ENCODE measurements around the gene PPP1R12C. TPM values are rescaled to one million over a fixed set of nuclear protein-coding genes. Genes with fewer than 3 reads are reported as not detected.

Gene PPP1R12C
- total RNA-seq (100 to 1,000 TPM; 123 to 136 TPM), total RNA-seq (51.4 to 151 (median 95.0) reads per million in 172 experiments)
- polyA plus RNA-seq (2013, experiment 1 of 2) = 94.9 TPM
- 108 TPM for polyA plus RNA-seq (2013, experiment 2 of 2)

DNA sequence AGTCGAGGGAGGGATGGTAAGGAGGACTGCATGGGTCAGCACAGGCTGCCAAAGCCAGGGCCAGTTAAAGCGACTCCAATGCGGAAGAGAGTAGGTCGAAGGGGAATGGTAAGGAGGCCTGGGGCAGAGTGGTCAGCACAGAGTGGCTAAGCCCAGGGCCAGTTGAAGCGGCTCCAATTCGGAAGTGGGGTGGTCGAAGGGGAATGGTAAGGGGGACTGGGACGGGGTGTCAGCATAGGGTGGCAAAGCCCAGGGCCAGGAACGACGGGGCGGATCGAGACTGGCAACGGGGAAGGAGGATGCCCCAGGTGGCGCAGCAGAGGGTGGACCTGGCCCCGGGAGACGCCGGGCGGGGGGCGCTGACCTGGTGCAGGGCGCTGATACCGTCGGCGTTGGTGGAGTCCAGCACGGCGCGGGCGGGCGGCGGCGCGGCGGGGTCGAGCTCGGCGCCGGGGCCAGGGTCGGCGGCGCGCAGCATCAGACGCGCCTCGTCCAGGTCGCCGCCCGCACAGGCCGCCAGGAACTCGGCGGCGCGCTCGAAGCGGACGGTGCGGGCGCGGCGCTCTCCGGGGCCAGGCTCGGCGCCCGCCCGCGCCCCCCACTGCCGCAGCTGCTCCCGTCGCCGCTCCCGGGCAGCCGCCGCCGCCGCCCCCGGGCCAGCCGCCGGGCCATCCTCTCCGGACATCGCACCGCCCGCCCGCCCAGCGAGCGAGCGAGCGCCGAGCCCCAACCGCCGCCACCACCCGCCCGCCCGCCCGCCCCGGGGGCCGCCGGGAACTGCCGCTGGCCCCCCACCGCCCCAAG lies at the start of gene PPP1R12C:
PPP1R12C (minus strand) TSS at position 779 of the 804 bp plus-strand sequence; CDS start at position 685, 94 bp downstream.
- peak within 1 kb of the TSS; percentile 93 for H3K4me3 Mint-ChIP-seq
- ChIA-PET CTCF (interaction anchor here (1.0 to 2.4 kb wide), 3 partner anchors 29 to 360 kb away, joined by 3 to 8 read pairs (median 5); partner anchors contain the start of gene ZNF628), POLR2A (interaction anchor here (0.6 to 2.1 kb wide), 18 partner anchors 28 to 668 kb away, joined by 3 to 11 read pairs (median 4); partner anchors contain the start of genes DNAAF3, FIZ1, HSPBP1 and KMT5C)
- no peaks in the 10 kb centered on the region for H3K9me3 Mint-ChIP-seq
- ATAC-seq (ENCODE audit: poor library complexity) (peak; percentile 19), DNase-seq (peak in 1 of 14 experiments; percentile 55)
- peaks cover 37% of the 10 kb centered on the region for H3K4me1 Mint-ChIP-seq (ENCODE audit: low read depth)
- H3K27me3 ChIP-seq (ENCODE audit: control insufficient read depth in 1 of 2, insufficient read depth in 2 of 2, low read length in 2 of 2) = no peaks in the 10 kb centered on the region
- H3K36me3 ChIP-seq (ENCODE audit: insufficient read depth, low read length) = peaks cover 17% of the 10 kb centered on the region
- intact Hi-C loops (cut with DNase I, micrococcal nuclease) = loop anchor here in 1 of 2 experiments (1.0 to 5.0 kb wide), 5 partner anchors 28 to 540 kb away; partner anchors contain the start of genes PPP6R1, RDH13 and U2AF2
- peak within 1 kb of the TSS; percentile 70 for H3K4me3 ChIP-seq (ENCODE audit: low read length)
- peaks cover 47% of the 10 kb centered on the region for H3K4me1 ChIP-seq (ENCODE audit: insufficient read depth, low read length)
- peak within 1 kb of the TSS; percentile 86 for H3K27ac Mint-ChIP-seq
- H3K36me3 Mint-ChIP-seq (ENCODE audit: low read depth) = peaks cover 16% of the 10 kb centered on the region
- TF ChIP-seq, protein P1, sequence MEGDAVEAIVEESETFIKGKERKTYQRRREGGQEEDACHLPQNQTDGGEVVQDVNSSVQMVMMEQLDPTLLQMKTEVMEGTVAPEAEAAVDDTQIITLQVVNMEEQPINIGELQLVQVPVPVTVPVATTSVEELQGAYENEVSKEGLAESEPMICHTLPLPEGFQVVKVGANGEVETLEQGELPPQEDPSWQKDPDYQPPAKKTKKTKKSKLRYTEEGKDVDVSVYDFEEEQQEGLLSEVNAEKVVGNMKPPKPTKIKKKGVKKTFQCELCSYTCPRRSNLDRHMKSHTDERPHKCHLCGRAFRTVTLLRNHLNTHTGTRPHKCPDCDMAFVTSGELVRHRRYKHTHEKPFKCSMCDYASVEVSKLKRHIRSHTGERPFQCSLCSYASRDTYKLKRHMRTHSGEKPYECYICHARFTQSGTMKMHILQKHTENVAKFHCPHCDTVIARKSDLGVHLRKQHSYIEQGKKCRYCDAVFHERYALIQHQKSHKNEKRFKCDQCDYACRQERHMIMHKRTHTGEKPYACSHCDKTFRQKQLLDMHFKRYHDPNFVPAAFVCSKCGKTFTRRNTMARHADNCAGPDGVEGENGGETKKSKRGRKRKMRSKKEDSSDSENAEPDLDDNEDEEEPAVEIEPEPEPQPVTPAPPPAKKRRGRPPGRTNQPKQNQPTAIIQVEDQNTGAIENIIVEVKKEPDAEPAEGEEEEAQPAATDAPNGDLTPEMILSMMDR (IDR thresholded peaks at IDR 0.05) = no peak
- peaks cover 0 to 3% of the 10 kb centered on the region in 2 experiments for H3K9me3 ChIP-seq (ENCODE audit: control insufficient read depth in 1 of 2, insufficient read depth in 1 of 2, low read length in 2 of 2)
- H3K27ac ChIP-seq (ENCODE audit: low read depth in 1 of 2, low read length in 2 of 2) = peak within 1 kb of the TSS; percentile 27 to 44
- H3K27me3 Mint-ChIP-seq = no peaks in the 10 kb centered on the region

DNA sequence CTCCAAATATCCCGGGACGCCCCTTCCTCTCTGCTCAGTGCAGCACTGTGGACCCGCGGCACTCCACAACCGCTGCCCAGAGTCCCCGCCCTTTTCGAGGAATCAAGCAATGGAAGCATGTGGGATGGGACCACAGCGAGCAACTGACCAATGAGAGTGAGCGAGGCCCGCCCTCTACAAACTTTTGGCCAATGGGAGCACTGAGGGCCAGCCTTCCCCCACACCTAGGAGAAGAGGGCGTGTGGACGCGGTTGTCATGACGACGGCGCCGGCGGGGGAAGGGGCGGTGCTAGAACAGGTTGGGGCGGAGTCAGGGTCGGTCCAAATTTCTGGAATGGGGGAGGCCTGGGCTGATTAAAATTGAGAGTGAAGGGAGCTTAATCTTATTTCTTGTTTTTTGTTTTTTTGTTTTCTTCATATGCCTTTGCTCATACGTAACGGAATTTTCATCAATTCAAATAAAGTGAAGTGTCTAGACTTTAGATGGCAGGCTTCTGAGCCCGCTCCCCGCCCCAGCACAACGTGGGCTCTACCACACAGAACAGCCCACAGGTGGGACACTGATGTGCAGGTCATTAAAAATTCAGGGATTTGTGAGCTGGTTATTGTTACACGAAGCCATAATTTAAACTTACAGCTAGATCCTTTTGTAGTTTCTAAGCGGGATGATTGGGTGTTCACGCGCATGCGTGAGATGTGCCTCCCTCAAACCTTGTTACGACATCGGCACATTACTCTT lies 49.3 kb upstream of the PPP1R12C start, which contains the start of gene DNAAF3:
DNAAF3 (minus strand) TSS at position 84 of the 739 bp plus-strand sequence. CDS start 200 bp downstream, outside the sequence.
- no peaks in the 10 kb centered on the region for H3K36me3 ChIP-seq (ENCODE audit: insufficient read depth, low read length)
- no peak within 1 kb of the TSS for H3K27ac ChIP-seq (ENCODE audit: low read depth in 1 of 2, low read length in 2 of 2)
- peaks cover 15% of the 10 kb centered on the region for H3K4me1 ChIP-seq (ENCODE audit: insufficient read depth, low read length)
- peak in 12 of 14 experiments; percentile 23 to 83 (median 66) for DNase-seq
- ChIA-PET CTCF (interaction anchor here (0.6 kb wide), 1 partner anchor 78 kb away, joined by 3 read pairs; no protein-coding TSS in a partner anchor), POLR2A (interaction anchor here (1.4 kb wide), 1 partner anchor 50 kb away, joined by 3 read pairs; the partner anchor contains the start of gene PPP1R12C)
- peak within 1 kb of the TSS; percentile 55 for H3K27ac Mint-ChIP-seq
- peaks cover 67 to 79% of the 10 kb centered on the region in 2 experiments for H3K27me3 ChIP-seq (ENCODE audit: control insufficient read depth in 1 of 2, insufficient read depth in 2 of 2, low read length in 2 of 2)
- no peaks in the 10 kb centered on the region for H3K36me3 Mint-ChIP-seq (ENCODE audit: low read depth)
- intact Hi-C loops (cut with DNase I, micrococcal nuclease) = no loop called here
- H3K4me1 Mint-ChIP-seq (ENCODE audit: low read depth) = peaks cover 20% of the 10 kb centered on the region
- no peaks in the 10 kb centered on the region for H3K9me3 Mint-ChIP-seq
- ATAC-seq (ENCODE audit: poor library complexity) = peak; percentile 72
- peaks cover 77% of the 10 kb centered on the region for H3K27me3 Mint-ChIP-seq
- peak within 1 kb of the TSS; percentile 37 for H3K4me3 ChIP-seq (ENCODE audit: low read length)
- TF ChIP-seq, protein P1 (IDR thresholded peaks at IDR 0.05) = no peak
- peak within 1 kb of the TSS; percentile 85 for H3K4me3 Mint-ChIP-seq
- H3K9me3 ChIP-seq (ENCODE audit: control insufficient read depth in 1 of 2, insufficient read depth in 1 of 2, low read length in 2 of 2) = peaks cover 0 to 49% of the 10 kb centered on the region in 2 experiments

Measured in CD4-positive, alpha-beta T cell (primary cell).